ENCODE data around the gene CASK.

- TF ChIP-seq CTCF (conservative IDR thresholded peaks at IDR 0.05): no peak
- no peak for TF ChIP-seq EZH2 (IDR thresholded peaks at IDR 0.05; ENCODE audit: low read depth)
Measured at GRCh38 chrX:41823402-41823801, 100.0 kb downstream of the CASK start.

All from PC-9 (cell line).